PC-9 (cell line): ENCODE results near the gene C2orf68. TPM values are rescaled to one million over a fixed set of nuclear protein-coding genes. Genes with fewer than 3 reads are reported as not detected.

Source experiments
- BruUV-seq: library from RNA; stranded (reverse); fragments of 400-500 nt; replicated peaks from 2 replicates; lab custom pipeline; 2021; lab: Mats Ljungman, UMichigan
- CTCF ChIA-PET: fragments of 300-600 bp; sonication (Branson Sonifier 250); formaldehyde crosslinking; loops from one replicate; lab custom pipeline; 2022; ENCODE audit warnings: antibody characterized with exemption; lab: Charles Lee
- POLR2A ChIA-PET: fragments of 300-600 bp; sonication (Branson Sonifier 250); formaldehyde crosslinking; loops from one replicate; lab custom pipeline; 2022; ENCODE audit warnings: antibody characterized with exemption; ENCODE audit not compliant: unreplicated experiment; lab: Charles Lee
- DNase-seq, 2 experiments: peaks; one replicate each; pipeline versions ENCODE4 v3.0.0 to v3.0.0-alpha.2; 2015 to 2022; ENCODE audit warnings: mixed read lengths in 1 of 2
- H2AFZ ChIP-seq: fragments of 200-600 bp; sonication (generic); 2 replicates; pipeline ENCODE4 v1.8.1; 2017; ENCODE audit warnings: antibody characterized with exemption
- H3F3A ChIP-seq: fragments of 200-600 bp; sonication (generic); 2 replicates; pipeline ENCODE4 v1.8.1; 2017; ENCODE audit warnings: antibody characterized with exemption, mild to moderate bottlenecking, low read depth; ENCODE audit not compliant: insufficient read depth
- H3K27ac ChIP-seq: fragments of 200-600 bp; sonication (generic); 2 replicates; pipeline ENCODE4 v1.6.1; 2016; ENCODE audit warnings: mixed run types
- H3K27me3 ChIP-seq: fragments of 200-600 bp; sonication (generic); 2 replicates; pipeline ENCODE4 v1.6.1; 2016; ENCODE audit warnings: low read depth, mixed run types; ENCODE audit not compliant: insufficient read depth
- H3K36me3 ChIP-seq: fragments of 200-600 bp; sonication (generic); 2 replicates; pipeline ENCODE4 v1.6.1; 2016; ENCODE audit warnings: low read depth, mixed run types
- H3K4me1 ChIP-seq: fragments of 200-600 bp; sonication (generic); replicated peaks from 2 replicates; pipeline ENCODE4 v1.6.1; 2016; ENCODE audit warnings: mixed run types; ENCODE audit not compliant: insufficient read depth
- H3K4me2 ChIP-seq: fragments of 200-600 bp; sonication (generic); 2 replicates; pipeline ENCODE4 v1.6.1; 2017; ENCODE audit warnings: mixed run types
- H3K4me3 ChIP-seq: fragments of 200-600 bp; sonication (generic); 2 replicates; pipeline ENCODE4 v1.6.1; 2016; ENCODE audit warnings: mixed run types
- H3K79me2 ChIP-seq: fragments of 200-600 bp; sonication (generic); 2 replicates; pipeline ENCODE4 v1.6.1; 2017; ENCODE audit warnings: low read depth, mixed run types
- H3K9me2 ChIP-seq: fragments of 200-600 bp; sonication (generic); 2 replicates; pipeline ENCODE4 v1.8.1; 2017; ENCODE audit warnings: mild to moderate bottlenecking; ENCODE audit not compliant: insufficient read depth
- H3K9me3 ChIP-seq: fragments of 200-600 bp; sonication (generic); 2 replicates; pipeline ENCODE4 v1.8.1; 2016; ENCODE audit warnings: low read depth; ENCODE audit not compliant: insufficient read depth
- H4K20me1 ChIP-seq: fragments of 200-600 bp; sonication (generic); 2 replicates; pipeline ENCODE4 v1.8.1; 2017; ENCODE audit not compliant: insufficient read depth
- CTCF ChIP-seq: fragments of 200-600 bp; sonication (generic); conservative IDR thresholded peaks from 2 replicates; pipeline ENCODE4 v1.6.1; 2017; ENCODE audit warnings: mixed run types, antibody characterized with exemption, mild to moderate bottlenecking, moderate library complexity
- EZH2 ChIP-seq: fragments of 200-600 bp; sonication (generic); IDR thresholded peaks from 2 replicates; pipeline ENCODE4 v1.8.0; 2017; ENCODE audit warnings: antibody characterized with exemption, low read depth
- intact Hi-C: fragments of 100-400 bp; cut with micrococcal nuclease; formaldehyde crosslinking; loops from one replicate; pipeline ENCODE4 v1.10.0; 2022; ENCODE audit not compliant: unreplicated experiment
- total RNA-seq: library from RNA; stranded (reverse); gene quantifications from 2 replicates; pipeline ENCODE4 v1.2.3, GENCODE V29; 2021

Gene C2orf68
- total RNA-seq, 1 experiment from 2014 or later: 48.6 TPM

- H3K27me3 ChIP-seq: no peaks in the 10 kb centered on the region
- H4K20me1 ChIP-seq: peaks cover 18% of the 10 kb centered on the region; the same call in 1 of the 2 replicates
- no peaks in the 10 kb centered on the region for H3K9me3 ChIP-seq
- no peak for TF ChIP-seq EZH2
- TF ChIP-seq CTCF: no peak
- intact Hi-C loops: loop anchor here (2.0 to 5.0 kb wide), 2 partner anchors 71 to 92 kb away; no protein-coding TSS in a partner anchor
- ChIA-PET POLR2A (interaction anchor here (0.6 to 0.7 kb wide), 2 partner anchors 16 to 323 kb away, joined by 7 to 11 read pairs; no protein-coding TSS in a partner anchor), CTCF (no interaction called here)
- no peaks in the 10 kb centered on the region for H3K79me2 ChIP-seq
- no peak for DNase-seq
- H2AFZ ChIP-seq: no peak overlapping the region
- no peak overlapping the region for H3K4me3 ChIP-seq
- H3F3A ChIP-seq: peaks cover 27% of the 10 kb centered on the region
- no peak overlapping the region for H3K27ac ChIP-seq
- BruUV-seq: no TSS peak
- peaks cover 30% of the 10 kb centered on the region for H3K36me3 ChIP-seq
- no peak overlapping the region for H3K4me2 ChIP-seq
- H3K9me2 ChIP-seq: no peaks in the 10 kb centered on the region
- H3K4me1 ChIP-seq: no peaks in the 10 kb centered on the region
Measured at GRCh38 chr2:85635636-85636035, 23.8 kb upstream of the C2orf68 start.

- TF ChIP-seq CTCF (no peak), EZH2 (no peak)
- intact Hi-C loops: loop anchor here (5.0 kb wide), 1 partner anchor 92 kb away; no protein-coding TSS in a partner anchor
- POLR2A ChIA-PET: no interaction called here
Measured at GRCh38 chr2:85635011-85635410, 23.1 kb upstream of the C2orf68 start.

GRCh38 chr2:85631316-85631715 lies 19.4 kb upstream of the C2orf68 start:
- Histone ChIP-seq H3K4me2 (no peak overlapping the region), H3K79me2 (no peaks in the 10 kb centered on the region; the same call in 1 of the 2 replicates), H3K9me3 (no peaks in the 10 kb centered on the region), H3K27ac (no peak overlapping the region), H3F3A (peaks cover 17% of the 10 kb centered on the region; the same call in 1 of the 2 replicates), H4K20me1 (peaks cover 13% of the 10 kb centered on the region; the same call in 1 of the 2 replicates), H3K9me2 (no peaks in the 10 kb centered on the region), H3K4me1 (no peaks in the 10 kb centered on the region), H3K4me3 (no peak overlapping the region), H2AFZ (no peak overlapping the region), H3K36me3 (peaks cover 18% of the 10 kb centered on the region), H3K27me3 (no peaks in the 10 kb centered on the region)
- TF ChIP-seq CTCF (no peak), EZH2 (no peak)
- no TSS peak for BruUV-seq
- intact Hi-C loops: no loop called here
- no peak for DNase-seq
- POLR2A ChIA-PET: no interaction called here
- CTCF ChIA-PET: no interaction called here

More at GRCh38 chr2:85635011-85635410, 23.1 kb upstream of the C2orf68 start:
- Histone ChIP-seq H3K27me3 (no peaks in the 10 kb centered on the region), H3K36me3 (peaks cover 36% of the 10 kb centered on the region), H3K9me2 (no peaks in the 10 kb centered on the region), H3K9me3 (no peaks in the 10 kb centered on the region), H4K20me1 (peaks cover 18% of the 10 kb centered on the region; the same call in 1 of the 2 replicates), H2AFZ (no peak overlapping the region), H3F3A (peaks cover 27% of the 10 kb centered on the region), H3K27ac (no peak overlapping the region), H3K4me1 (no peaks in the 10 kb centered on the region), H3K4me2 (no peak overlapping the region), H3K79me2 (no peaks in the 10 kb centered on the region), H3K4me3 (no peak overlapping the region)
- no peak for DNase-seq
- CTCF ChIA-PET: no interaction called here
- no TSS peak for BruUV-seq
